ENCODE data around the gene PNLIPRP3.
A peak's percentile ranks its signal among the peaks of the same experiment; 100 is the strongest.
"Not testable (repeated sequence)": the region's sequence is repeated elsewhere in the genome, so short reads cannot be mapped to it uniquely, and the experiment has no call there.

The PNLIPRP3 gene

DNA sequence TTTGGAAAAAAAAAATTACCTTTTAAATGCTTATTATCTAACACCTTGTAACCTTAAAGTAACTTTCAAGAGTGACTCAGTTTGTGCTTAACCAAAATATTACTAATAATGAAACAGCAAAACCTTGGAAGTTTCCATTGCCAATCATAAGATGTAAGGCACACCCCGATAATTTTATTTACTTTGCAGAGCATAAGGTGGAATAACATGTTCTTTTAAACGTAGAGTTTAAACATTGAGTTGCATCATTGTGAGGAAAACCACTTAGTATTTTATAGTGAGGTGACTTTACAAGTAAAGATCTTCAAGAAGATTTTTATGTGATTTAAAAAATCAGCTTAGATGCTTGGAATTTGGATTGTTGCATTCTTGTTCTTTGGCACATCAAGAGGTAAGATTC is at the start of gene PNLIPRP3:
PNLIPRP3 (plus strand) TSS at position 177 of the 400 bp plus-strand sequence; CDS start at position 343, 166 bp downstream.
- no peak within 1 kb of the TSS for H3K4me3 ChIP-seq (ENCODE audit: control insufficient read depth, low read depth, low read length)
- DNase-seq (ENCODE audit: low read depth), result no peak
- TF ChIP-seq, protein P1, sequence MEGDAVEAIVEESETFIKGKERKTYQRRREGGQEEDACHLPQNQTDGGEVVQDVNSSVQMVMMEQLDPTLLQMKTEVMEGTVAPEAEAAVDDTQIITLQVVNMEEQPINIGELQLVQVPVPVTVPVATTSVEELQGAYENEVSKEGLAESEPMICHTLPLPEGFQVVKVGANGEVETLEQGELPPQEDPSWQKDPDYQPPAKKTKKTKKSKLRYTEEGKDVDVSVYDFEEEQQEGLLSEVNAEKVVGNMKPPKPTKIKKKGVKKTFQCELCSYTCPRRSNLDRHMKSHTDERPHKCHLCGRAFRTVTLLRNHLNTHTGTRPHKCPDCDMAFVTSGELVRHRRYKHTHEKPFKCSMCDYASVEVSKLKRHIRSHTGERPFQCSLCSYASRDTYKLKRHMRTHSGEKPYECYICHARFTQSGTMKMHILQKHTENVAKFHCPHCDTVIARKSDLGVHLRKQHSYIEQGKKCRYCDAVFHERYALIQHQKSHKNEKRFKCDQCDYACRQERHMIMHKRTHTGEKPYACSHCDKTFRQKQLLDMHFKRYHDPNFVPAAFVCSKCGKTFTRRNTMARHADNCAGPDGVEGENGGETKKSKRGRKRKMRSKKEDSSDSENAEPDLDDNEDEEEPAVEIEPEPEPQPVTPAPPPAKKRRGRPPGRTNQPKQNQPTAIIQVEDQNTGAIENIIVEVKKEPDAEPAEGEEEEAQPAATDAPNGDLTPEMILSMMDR (IDR thresholded peaks at IDR 0.05; ENCODE audit: control insufficient read depth, insufficient read depth, low read depth, low read length, missing control alignments), result no peak

DNA sequence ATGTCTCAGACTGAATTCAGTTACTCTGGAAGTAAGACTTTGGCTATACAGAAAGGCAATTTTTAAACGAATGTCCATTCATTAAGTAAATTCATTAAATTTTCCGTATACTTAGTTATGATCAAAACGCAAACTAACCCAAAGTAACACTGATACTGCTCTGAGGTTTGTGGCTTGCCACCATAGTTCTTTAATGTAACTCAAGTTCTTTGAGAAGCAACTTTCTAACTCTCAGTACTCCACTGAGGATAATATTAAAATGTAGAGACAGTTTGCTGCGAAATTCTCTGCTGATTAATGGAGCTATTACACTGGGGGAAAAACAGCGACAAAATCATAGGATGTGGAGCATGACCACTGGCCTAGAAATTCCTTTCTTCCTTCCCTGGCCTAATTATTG is 45.4 kb upstream of the PNLIPRP3 start:
- TF ChIP-seq, protein P1 (IDR thresholded peaks at IDR 0.05; ENCODE audit: control insufficient read depth, insufficient read depth, low read depth, low read length, missing control alignments), result no peak
- no peak for DNase-seq (ENCODE audit: low read depth)
- H3K4me3 ChIP-seq (ENCODE audit: control insufficient read depth, low read depth, low read length), result no peak overlapping the region

DNA sequence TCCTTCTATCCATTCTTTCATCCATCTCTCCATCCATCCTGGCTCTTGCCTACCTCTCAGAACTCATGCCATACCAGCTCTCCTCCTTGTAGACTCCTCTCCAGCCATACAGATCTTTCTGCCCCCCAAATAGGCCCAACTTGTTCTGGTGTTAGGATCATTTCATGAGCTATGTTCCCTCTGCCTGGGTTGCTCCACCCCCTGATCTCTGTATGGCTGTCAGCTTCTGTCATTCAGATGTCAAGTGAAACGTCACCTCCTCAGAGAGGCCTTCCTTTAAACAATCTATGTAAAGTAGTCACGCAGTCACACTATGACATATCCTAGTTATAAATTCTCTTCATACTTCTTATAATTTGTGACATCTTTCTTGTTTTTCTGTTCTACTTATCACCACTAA is 42.3 kb upstream of the PNLIPRP3 start:
- TF ChIP-seq, protein P1 (IDR thresholded peaks at IDR 0.05; ENCODE audit: control insufficient read depth, insufficient read depth, low read depth, low read length, missing control alignments), result no peak
- no peak for DNase-seq (ENCODE audit: low read depth)
- H3K4me3 ChIP-seq (ENCODE audit: control insufficient read depth, low read depth, low read length), result no peak overlapping the region

DNA sequence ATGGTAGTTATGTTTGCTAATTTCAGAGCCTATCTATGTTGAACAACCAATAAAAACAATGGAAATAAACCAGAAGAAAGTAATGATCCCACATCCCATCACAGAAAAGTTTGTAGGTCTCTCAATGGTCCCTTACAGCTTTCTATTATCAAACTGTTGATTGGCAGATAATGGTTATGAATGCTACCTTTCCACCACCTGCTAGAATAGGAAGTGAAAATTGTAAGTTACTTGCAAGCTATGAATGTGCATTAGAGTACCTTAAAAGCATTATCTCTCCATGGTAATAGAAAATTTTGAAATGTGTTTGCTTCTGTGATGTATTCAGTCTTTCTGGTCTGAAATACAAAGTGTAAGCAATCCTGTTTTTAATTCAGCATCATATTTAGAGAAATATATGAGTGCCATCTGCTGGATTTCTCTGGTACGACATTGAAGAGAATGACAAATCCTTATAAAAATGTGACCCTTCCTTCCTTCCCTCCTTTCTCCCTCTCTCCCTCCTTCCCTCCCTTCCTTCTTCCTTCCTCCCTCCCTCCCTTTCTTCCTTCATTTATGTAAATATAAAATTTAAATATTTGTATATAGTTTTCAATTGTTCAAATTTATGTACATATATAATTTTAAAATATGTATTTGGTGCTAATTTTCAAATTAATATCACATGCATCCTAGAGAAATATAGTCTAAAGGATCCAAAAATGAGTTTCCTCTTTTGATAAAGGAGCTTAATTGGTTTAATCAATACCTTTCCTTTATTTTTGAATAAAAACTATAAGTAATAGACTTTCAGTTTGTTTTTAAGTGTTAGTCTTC is 41.4 kb upstream of the PNLIPRP3 start:
- H3K4me3 ChIP-seq (ENCODE audit: control insufficient read depth, low read depth, low read length), result no peak overlapping the region
- DNase-seq (ENCODE audit: low read depth), result peak; percentile 7
- TF ChIP-seq, protein P1 (IDR thresholded peaks at IDR 0.05; ENCODE audit: control insufficient read depth, insufficient read depth, low read depth, low read length, missing control alignments), result peak; percentile 41

DNA sequence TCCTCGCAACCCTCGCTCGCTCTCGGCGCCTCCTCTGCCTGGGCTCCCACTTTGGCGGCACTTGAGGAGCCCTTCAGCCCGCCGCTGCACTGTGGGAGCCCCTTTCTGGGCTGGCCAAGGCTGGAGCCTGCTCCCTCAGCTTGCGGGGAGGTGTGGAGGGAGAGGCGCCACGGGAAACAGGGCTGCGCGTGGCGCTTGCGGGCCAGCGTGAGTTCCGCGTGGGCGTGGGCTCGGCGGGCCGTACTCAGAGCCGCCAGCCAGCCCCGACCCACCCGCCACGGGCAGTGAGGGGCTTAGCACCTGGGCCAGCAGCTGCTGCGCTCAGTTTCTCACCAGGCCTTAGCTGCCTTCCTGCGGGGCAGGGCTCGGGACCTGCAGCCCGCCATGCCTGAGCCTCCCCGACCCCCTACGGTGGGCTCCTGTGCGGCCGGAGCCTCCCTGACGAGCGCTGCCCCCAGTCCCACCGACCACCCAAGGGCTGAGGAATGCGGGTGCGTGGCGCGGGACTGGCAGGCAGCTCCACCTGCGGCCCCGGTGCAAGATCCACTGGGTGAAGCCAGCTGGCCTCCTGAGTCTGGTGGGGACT is 34.3 kb upstream of the PNLIPRP3 start:
- not testable (repeated sequence) for H3K4me3 ChIP-seq (ENCODE audit: control insufficient read depth, low read depth, low read length); DNase-seq (ENCODE audit: low read depth)

DNA sequence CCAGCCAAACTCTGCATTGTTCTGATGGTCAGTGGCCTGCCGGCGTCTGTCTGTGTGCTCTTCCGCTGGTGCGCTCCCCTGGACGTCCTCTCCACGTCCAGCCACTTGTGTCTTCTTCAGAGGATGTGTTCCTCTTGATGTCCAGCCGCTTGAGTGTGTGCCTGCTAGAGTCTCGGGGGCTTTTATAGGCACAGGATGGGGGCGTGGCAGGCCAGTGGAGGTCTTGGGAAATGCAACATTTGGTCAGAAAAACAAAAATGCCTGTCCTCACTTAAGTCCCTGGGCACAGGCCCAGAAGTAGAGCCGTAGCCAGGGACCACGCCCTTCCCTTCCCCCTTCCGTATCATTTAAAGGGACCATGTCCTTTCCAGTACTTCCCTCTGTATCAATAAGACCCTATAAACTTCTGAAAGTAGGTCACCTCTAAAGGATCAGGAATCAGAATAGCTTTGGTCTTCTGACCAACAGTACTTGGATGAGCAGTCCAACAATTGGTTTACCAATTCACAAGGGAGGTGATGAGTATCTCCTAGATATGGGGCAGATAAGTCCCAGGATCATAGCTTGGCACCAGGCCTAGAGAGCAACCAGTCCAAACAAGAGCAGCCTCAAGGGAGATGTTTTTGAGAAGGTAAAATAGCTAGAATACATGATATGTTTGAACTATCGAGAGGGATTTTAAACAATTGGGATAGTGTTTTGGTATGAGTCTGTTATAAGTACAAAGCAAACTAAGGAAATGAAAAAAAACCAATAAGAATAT is 32.2 kb upstream of the PNLIPRP3 start:
- DNase-seq (ENCODE audit: low read depth), result no peak
- no peak overlapping the region for H3K4me3 ChIP-seq (ENCODE audit: control insufficient read depth, low read depth, low read length)
- TF ChIP-seq, protein P1 (IDR thresholded peaks at IDR 0.05; ENCODE audit: control insufficient read depth, insufficient read depth, low read depth, low read length, missing control alignments), result no peak

DNA sequence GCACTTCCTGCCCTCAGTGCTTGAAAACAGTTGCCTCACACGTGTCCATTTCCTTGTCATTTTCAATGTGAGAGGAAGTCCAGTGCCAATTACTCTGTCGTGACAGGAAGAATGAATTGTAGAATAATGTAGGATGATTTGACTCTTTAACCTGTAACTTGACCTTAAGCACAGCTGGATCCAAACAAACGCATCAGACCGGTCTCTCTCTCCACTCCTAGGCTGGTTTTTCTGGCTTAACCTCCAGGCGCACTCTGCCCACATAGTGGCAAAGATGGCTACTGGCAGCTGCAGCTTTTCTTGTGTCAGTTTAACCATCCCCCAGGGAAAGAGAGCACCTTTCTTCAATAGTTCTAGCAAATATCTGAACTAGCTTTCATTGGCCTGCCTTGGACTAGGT is 29.4 kb upstream of the PNLIPRP3 start:
- no peak for DNase-seq (ENCODE audit: low read depth)
- no peak overlapping the region for H3K4me3 ChIP-seq (ENCODE audit: control insufficient read depth, low read depth, low read length)
- TF ChIP-seq, protein P1 (IDR thresholded peaks at IDR 0.05; ENCODE audit: control insufficient read depth, insufficient read depth, low read depth, low read length, missing control alignments), result no peak

Data from AG09309 (cell line).